Measurements from ENCODE around the gene ATOH8.

GRCh38 chr2:85804583-85804982 lies 50.8 kb downstream of the ATOH8 start:
- TF ChIP-seq POLR2A (IDR thresholded peaks at IDR 0.05) = no peak
- TF ChIP-seq EP300 (IDR thresholded peaks at IDR 0.05) = no peak
- no peak for TF ChIP-seq CTCF (IDR thresholded peaks at IDR 0.05)
